HG03565 (cell line): ENCODE data around the gene KMT2E.
"Not testable (repeated sequence)": the region's sequence is repeated elsewhere in the genome, so short reads cannot be mapped to it uniquely, and the experiment has no call there.

ENCODE experiments used
- ATAC-seq: cut with Tn5 transposase; IDR thresholded peaks from one replicate; pipeline ENCODE4 v1.9.1; 2021; ENCODE audit warnings: mild to moderate bottlenecking, moderate library complexity; ENCODE audit not compliant: unreplicated experiment

The KMT2E gene, protein sequence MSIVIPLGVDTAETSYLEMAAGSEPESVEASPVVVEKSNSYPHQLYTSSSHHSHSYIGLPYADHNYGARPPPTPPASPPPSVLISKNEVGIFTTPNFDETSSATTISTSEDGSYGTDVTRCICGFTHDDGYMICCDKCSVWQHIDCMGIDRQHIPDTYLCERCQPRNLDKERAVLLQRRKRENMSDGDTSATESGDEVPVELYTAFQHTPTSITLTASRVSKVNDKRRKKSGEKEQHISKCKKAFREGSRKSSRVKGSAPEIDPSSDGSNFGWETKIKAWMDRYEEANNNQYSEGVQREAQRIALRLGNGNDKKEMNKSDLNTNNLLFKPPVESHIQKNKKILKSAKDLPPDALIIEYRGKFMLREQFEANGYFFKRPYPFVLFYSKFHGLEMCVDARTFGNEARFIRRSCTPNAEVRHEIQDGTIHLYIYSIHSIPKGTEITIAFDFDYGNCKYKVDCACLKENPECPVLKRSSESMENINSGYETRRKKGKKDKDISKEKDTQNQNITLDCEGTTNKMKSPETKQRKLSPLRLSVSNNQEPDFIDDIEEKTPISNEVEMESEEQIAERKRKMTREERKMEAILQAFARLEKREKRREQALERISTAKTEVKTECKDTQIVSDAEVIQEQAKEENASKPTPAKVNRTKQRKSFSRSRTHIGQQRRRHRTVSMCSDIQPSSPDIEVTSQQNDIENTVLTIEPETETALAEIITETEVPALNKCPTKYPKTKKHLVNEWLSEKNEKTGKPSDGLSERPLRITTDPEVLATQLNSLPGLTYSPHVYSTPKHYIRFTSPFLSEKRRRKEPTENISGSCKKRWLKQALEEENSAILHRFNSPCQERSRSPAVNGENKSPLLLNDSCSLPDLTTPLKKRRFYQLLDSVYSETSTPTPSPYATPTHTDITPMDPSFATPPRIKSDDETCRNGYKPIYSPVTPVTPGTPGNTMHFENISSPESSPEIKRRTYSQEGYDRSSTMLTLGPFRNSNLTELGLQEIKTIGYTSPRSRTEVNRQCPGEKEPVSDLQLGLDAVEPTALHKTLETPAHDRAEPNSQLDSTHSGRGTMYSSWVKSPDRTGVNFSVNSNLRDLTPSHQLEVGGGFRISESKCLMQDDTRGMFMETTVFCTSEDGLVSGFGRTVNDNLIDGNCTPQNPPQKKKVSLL (N-terminal part only)

DNA sequence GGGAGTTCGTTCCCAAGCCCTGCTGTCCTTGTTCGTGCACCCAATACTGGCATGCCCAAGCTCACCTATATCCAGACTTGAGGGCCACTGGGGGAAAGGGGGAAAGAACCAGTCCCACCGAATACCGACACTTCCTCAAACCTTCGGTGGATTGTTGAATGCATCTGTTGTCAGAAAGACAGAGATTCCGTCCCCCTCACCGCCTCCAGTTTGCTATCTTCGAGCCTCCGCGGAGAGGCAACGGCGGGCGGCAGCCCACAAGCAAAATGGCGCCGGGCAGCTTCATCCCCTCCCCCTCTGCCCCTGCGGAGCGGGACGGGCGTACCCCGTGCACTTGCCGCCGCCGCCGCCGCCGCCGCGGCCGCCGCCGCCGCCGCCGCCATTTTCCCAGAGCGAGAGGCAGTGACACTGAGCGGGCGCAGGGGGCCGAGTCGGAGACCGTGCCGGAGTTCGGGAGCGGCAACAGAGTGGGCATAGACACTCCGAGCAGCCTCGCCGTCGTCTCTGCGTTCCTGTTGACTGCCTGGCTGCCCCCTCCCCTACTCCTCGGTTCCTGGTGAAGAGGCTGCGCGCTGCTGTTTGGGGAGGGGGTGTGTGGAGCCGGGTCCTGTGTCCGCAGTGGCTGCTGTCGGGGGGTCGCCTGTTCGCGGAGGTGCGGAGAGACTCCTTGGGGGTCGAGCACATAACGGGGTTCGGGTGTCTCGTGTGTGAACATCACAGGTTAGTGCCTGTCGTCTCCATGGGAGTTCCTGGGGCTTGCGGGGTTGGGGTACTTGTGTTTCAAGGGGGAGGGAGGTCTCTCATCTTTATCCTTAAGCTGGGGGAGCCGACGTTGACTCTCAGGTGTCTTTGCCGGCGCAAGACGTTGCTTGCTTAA lies at the start of gene KMT2E:
TSS of gene KMT2E (plus strand) at position 390 of the 877 bp plus-strand sequence. CDS start 26,748 bp downstream, outside the sequence.
- peak; percentile 19 for ATAC-seq

DNA sequence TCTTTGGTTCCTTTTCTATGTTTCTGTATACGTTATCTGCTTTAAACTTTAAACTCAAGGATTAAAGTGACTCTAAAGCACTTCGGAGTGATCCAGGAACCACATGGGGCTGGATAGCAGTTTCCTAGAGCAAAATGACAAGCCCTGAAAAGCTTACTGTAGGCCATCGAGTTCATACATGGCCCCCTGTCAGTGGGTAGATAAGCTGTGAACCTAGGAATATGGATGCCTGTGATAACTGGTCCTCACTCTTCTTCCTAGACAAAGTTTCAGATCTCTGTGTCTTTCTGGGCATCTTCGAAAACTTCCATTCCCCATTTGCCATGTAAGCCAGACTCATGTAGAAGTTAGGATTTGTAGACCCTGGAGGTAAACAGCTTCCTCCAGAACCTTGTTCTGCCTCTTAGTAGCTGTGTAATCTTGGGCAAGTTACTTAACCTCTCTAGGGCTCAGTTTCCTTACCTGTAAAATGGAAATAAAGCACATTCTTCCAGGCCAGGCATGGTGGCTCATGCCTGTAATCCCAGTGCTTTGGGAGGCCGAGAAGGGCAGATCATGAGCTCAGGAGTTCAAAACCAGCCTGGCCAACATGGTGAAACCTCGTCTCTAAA lies 49.3 kb upstream of the KMT2E start:
- no peak for ATAC-seq

DNA sequence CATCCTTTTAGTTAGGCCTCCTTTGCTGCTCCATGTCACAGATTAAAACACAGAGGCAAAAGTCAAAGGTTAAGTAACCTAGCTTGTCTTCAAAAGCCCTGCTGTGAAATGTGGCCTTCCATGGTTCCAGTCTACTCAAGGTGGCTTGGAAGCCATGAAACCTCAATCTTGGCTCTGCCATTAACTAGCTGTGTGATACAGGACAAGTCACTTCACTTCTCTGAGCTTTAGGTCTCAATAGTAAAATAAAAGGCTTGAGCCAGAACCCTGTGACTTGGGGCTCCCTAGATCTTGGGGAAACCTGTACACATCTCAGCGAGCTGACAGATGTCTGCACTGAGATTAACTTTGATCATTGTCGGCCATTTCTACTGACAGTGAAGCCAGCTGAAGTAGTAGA lies 48.0 kb upstream of the KMT2E start:
- no peak for ATAC-seq

GRCh38 chr7:104967088-104967487 lies 46.9 kb upstream of the KMT2E start:
- no peak for ATAC-seq

DNA sequence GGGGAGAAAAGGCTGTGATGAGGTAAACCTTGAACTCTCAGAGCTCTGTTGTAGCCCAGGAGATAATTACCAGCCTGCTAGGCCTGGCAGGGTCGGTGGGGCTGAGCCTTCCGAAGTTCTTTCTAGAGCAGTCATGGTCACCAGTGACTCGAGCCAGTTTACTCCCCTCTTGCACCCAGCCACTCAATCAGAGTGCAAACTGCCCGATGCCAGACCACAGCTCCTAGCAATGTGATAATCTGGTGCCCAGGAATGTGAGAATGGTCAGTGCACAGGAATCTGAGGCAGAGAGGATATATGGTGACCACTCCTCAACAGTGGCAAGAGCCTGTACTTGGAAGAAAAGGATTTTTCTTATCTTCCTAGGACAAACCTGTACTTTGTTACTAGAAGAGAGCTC lies 46.4 kb upstream of the KMT2E start:
- ATAC-seq, result no peak

- ATAC-seq, result no peak
Measured at GRCh38 chr7:104968648-104969047, 45.4 kb upstream of the KMT2E start.

GRCh38 chr7:104969183-104969582 lies 44.8 kb upstream of the KMT2E start:
- no peak for ATAC-seq

DNA sequence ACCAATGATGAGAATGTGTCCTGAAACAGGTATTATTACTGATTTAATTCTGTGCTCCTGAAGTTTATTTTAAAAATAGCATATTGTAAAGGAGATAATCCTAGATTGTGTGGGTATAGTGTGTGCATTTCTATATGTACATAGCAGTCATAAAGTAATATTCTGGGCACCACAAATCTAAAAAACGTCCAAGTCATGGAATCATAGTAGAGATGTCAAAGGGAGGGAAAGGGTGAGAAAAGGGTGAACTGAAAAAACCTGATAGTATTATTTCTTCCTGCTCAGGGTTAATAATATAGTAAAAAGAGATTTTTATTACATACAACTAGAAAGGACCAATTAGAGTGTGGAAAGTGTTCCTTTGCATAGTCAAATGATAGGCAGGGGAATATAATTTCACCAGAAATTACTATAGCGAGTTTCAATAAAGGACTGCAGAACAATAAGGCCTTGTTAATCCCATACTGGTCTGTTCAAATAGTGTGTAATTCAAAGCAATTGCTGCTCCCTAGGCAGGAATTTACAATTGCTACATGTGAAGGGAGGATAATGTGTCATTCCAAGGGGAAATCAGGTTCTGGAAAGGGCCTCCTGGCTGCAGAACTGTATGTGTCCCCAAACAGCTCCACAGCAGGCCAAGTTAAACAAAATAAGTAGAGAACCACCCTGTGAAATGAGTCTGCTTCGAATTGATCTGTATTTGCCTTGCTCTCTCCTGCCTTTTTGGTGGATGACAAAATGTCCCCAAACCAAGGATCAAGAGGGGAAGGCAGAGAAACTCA lies 42.5 kb upstream of the KMT2E start:
- no peak for ATAC-seq

DNA sequence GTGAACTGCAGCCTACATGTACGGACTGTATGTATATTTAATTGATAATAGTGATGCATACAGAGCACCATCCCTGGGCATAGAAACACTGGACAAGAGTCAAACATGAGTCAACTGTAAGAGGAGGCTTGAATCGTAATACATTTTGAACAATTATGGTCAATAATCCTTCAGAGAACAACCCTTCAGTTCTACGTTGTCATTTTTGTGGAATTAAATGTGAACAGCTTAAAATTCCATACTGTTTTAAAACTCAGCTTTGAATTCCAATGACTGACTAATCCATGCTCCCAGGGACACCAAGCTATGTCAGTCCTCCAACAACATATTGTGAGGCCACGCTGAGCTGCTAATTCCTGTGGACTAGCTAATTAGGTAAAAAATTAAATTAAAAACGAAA lies 41.5 kb upstream of the KMT2E start:
- ATAC-seq, result no peak

DNA sequence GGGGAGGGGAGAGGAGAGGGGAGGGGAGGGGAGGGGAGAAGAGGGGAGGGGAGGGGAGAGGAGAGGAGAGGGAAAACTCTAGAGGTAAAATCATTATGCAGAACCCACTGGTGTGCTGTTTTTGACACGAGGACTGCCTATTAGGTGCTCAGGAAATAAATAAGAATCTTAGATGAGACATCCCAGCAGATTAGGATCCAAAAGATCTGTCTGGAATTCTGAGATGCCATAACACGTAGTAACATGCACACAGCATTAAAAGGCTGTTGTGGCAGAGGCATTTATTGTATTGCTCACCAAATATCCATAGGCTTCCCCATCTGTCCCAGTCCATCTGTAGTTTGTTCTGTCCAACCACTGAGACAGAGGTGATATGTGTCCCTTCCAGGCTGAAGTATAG lies 40.8 kb upstream of the KMT2E start:
- ATAC-seq, result no peak

GRCh38 chr7:104973909-104974415 lies 40.0 kb upstream of the KMT2E start:
- no peak for ATAC-seq

GRCh38 chr7:104975553-104975952 lies 38.5 kb upstream of the KMT2E start:
- not testable (repeated sequence) for ATAC-seq

GRCh38 chr7:104976966-104977636 lies 36.9 kb upstream of the KMT2E start:
- no peak for ATAC-seq

DNA sequence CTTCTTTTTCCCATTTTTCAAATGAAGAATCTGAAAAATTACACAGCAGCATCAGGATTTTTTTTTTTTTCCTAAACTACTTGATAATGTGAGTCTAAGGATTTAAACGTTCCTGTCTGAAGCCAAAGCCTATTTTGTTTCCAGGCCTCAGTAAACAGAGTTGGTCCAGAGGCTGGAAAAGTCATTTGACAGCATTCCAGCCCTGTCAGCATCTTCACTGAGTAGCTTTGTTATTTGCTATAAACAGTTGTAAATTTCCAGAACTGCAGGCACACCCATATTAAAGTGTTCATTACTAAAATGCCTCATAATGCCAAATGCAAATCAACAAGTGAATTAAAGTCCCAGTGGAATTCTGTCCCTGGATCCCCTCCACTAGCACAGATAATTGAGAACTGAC lies 35.5 kb upstream of the KMT2E start:
- no peak for ATAC-seq

- ATAC-seq, result no peak
Measured at GRCh38 chr7:104979167-104979841, 34.7 kb upstream of the KMT2E start.

DNA sequence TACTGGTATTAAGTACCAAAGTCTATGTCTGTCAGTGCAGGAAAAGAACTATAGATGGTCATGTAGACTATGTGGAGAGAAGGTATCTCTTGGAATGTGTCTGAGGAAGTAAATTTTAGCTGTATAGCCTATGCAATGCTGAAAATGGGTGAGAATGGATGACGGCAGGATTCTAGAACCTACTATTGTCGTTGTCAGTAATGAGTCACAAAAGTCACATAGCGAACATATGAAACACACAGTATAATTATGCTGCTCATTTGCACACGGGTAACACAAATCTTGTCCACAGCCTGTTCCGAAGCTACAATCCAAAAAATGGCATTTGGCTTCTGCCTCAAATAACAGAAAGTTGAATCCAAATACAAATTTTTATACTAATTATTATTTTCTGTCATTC lies 33.6 kb upstream of the KMT2E start:
- no peak for ATAC-seq

DNA sequence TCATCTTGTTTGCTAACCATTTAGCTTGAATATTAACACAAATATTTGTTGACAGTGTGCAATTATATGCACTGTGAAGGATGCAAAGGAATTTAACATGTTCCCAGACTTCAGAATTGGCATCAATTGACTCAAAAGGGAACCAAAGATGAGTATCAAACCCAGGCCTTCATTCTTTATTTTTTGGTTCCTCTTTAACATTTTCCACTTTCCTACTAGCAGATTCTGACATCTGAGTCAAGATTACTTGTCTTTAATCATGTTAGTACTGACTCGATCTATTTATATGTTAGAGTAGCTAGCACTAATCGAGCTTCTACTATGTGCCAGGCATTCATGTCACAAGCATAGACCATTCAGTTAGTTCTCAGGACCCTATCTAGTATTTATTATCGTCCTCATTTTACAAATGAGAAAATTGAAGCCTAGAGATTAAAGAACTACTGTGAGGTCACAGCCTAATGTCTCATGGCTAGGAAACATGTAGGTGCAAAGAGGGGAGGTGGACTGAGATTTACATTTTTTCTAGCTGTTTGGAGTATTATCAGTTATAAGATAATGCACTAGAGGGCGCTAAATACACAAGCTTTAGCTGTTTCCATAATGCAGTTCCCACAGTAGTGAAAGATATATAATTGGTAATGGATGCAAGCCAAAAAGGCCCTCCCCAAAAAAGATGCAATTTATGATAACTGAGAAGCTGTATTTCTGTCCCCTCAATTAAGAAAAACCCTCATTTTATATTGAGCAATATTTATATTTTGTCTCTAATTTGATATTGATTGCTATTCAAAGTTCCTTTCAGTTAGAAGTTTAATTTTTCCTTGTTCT lies 32.9 kb upstream of the KMT2E start:
- ATAC-seq, result no peak
